GM21737 (cell line): ENCODE measurements around the gene MGAT4B.
A peak's percentile ranks its signal among the peaks of the same experiment; 100 is the strongest.

Experiments
- ATAC-seq: cut with Tn5 transposase; IDR thresholded peaks from one replicate; pipeline ENCODE4 v1.9.1; 2021; ENCODE audit warnings: mild to moderate bottlenecking, moderate library complexity; ENCODE audit not compliant: unreplicated experiment

MGAT4B gene

DNA sequence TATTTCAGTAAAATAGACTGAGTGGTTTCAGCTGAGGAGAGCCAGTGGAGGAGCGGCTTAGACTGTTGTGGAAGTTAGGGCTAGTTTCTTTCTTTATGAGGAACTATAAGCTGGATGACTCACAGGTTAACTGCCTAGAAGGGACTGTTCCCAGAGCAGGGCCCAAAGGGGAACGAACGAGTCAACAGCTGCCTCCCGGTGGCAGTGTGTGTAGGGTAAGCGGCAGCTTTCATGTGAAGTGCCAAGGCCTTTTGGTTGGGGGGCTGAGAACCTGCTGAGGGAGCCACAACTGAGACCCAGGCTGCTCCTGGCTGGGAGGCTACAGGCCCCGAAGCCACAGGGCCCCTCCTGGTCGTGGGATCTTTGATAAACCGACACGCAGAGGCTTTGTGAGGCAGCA lies 21.0 kb upstream of the MGAT4B start:
- ATAC-seq, result no peak

DNA sequence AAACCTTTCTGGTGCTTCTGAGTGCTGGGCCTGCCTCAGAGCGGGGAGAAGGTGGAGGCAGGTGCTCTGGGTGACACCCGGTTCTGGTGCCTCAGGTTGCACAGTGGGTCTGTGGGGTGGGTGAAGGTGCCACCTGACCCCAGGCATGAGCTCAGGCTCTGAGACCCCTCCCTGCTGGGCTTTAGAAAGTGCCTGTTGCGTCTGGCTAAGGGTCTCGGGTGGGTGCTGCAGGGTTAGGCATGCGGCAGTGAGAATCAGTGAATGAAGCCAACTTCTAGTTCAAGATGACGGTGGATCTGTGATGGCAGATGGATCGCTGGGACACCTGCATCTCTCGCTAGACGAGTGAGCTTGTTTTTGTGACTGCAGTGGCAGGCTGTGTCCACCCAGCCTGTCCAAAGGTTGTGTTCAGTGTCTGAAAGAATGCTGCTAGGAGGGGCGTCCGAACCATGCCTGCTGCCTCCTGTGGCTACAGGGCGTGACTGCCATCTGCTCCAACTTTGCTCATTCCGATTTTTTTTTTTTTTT lies 19.1 kb upstream of the MGAT4B start:
- ATAC-seq, result no peak

DNA sequence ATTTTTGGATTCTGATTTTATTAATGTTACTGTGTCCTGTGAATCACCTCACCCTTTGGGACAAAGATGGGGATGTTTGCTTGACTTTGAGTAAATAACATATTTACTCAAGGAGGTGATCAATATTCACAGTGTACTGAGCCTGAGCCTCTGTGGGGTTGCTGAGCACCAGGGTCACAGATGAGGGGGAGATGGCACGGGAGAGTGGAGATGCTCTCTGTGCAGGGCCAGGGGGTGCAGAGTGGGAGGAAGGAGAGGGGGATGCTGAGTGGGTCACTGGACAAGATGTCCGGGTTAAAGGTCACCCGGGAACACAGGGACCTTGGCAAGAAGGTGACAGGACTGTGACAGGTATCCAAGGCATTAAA lies 18.1 kb upstream of the MGAT4B start:
- no peak for ATAC-seq

DNA sequence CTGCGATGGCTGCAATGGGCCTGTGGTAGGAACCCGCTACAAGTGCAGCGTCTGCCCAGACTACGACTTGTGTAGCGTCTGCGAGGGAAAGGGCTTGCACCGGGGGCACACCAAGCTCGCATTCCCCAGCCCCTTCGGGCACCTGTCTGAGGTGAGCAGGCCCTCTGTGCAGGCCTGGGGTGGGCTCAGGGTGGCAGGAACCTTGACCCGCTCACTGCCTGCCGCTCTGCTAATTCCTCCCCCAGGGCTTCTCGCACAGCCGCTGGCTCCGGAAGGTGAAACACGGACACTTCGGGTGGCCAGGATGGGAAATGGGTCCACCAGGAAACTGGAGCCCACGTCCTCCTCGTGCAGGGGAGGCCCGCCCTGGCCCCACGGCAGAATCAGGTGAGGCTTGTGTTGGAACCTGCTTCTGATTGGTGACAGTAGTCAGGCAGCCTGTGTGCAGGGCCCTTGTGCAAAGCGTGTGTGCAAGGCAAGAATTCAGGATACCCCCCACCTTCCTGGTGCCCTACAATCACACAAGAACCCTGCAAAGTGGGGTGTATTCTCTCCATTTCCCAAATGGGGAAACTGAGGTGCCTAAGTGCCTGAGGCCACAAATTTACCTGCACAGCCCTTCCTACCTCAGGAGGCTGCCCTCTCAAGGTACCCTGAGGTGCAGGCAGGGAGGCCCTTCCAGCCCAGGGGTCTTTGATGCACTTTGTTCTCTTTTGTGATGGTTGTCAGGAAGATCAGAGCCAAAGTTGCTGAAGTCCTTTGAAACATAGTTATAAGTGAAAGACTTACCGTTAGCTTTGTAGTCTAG lies 17.5 kb upstream of the MGAT4B start:
- ATAC-seq, result no peak

DNA sequence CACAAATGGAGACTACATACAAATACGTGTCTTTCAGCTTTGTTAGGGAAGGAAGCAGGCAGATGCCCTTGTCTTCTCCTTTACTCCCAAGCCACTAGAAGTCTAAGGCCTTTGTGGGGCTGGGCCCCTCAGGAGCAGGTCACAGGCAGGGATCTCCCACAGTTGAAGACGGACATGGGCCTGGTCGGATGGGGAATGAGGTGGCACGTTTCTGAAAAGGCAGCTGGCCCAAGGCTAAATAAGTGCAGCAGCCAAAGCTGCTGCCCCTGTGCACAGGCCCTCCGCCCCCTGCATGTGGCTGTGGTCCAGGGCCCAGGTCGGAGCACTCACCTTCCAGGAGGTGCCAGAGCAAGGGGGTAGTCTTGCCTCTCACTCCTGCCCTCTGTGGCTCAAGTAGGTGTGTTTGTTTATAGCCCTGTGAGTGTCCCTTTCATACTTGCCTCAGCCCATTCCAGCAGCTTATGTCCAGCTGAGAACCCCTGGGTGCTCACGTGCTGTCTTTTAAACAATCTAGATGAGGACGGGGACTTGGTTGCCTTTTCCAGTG lies 15.9 kb upstream of the MGAT4B start:
- no peak for ATAC-seq

DNA sequence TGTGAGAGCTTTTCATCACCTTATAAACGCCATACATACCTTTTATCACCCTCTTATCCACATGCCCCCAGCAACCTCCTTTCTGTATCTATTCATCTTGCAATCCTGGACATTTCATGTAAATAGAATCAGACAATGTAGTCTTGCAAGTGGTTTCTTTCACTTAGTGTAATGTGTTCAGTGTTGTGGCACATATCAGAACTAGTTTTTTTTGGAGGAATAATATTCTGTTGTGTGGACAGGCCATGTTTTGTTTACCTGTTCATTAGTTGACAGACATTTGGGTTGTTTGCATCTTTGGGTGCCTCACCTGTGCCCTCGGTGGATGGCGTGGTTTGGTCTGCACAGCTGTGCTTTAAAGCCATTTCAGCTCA lies 15.4 kb upstream of the MGAT4B start:
- no peak for ATAC-seq

DNA sequence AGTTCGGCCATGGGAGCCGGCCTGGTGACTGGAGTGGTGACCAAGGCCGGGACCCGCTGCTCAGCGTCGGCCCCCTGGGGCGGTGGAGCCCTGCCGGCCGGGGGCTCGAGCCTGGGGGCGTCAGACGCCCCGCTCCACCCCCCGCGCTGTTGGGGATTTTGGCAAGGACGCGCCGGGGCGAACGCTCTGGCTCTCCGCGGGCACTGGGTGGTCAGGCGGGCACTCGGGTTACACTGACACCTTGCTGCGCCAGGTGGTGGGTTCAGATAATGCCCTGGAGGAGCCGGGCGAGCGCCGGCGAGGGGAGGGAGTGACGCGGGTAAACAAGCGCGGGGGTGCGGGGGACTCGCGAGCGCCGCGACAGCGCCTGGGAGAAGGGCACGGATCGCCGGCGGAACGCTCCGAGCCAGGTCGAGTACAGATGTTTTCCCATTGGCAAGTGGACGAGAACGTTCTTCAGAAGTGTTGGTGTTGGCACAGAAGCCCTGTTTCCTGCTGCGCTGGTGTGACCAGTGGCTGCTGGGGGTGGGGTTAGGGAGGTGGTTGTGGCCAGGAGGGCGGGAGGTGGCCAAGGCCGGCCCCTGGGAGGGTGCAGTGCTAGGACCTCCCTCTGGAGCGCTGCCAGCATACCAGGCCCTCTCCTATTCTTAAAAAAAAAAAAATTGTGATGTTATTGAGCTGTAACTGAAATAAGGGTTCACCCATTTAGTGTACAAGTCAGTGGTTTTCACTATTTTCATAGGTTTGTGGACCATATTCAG lies 14.8 kb upstream of the MGAT4B start:
- ATAC-seq, result peak; percentile 41

DNA sequence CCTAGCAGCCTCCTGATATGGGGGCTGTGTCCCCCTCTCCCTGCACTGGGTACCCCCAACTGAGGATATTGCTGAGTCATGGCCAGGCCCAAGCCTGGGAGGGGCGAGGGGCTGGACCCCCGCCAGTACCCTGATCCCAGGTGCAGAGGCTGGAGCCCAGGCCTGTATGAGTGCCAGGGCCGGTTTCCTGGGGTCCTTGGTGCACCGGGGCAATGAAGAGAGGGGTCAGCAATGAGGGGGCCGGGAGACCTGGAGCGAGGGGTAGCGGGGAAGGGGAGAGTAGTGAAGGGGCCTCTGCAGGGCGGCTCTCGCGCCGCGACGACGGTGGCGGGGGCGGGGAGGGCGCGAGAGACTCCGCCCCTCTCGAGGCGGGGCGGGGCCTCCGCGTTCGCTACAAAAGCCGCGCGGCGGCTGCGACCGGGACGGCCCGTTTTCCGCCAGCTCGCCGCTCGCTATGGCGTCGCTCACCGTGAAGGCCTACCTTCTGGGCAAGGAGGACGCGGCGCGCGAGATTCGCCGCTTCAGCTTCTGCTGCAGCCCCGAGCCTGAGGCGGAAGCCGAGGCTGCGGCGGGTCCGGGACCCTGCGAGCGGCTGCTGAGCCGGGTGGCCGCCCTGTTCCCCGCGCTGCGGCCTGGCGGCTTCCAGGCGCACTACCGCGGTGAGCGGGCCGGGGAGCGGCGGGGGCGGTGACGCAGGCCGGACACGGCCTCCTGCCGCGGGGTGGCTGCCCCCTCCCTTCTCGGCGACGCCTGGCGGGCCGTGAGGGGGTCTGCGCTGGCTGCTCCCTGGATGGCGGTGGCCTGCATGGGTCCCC lies 14.0 kb upstream of the MGAT4B start, which contains the start of gene SQSTM1:
Gene SQSTM1, plus strand, starts transcription at position 423 of the 815 bp plus-strand sequence. Its CDS starts 32 bp downstream, at position 455.
- peak; percentile 35 for ATAC-seq

DNA sequence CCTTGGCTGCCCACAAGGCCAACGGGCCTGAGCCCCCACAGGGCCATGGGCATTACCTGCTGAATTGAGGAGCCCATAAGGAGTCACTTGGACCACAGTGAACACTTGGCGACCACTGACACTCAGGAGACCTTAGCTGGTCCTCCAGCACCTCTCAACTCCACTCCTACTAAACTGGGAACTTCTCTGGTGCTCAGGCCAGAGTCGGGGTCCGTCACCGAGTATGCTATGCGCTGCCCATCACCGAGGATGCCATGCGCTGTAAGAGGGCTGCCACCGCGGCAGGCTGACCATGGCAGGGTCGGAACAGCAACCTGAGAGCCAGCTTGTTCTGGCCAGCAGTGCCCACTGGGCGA lies 13.4 kb upstream of the MGAT4B start:
- no peak for ATAC-seq

DNA sequence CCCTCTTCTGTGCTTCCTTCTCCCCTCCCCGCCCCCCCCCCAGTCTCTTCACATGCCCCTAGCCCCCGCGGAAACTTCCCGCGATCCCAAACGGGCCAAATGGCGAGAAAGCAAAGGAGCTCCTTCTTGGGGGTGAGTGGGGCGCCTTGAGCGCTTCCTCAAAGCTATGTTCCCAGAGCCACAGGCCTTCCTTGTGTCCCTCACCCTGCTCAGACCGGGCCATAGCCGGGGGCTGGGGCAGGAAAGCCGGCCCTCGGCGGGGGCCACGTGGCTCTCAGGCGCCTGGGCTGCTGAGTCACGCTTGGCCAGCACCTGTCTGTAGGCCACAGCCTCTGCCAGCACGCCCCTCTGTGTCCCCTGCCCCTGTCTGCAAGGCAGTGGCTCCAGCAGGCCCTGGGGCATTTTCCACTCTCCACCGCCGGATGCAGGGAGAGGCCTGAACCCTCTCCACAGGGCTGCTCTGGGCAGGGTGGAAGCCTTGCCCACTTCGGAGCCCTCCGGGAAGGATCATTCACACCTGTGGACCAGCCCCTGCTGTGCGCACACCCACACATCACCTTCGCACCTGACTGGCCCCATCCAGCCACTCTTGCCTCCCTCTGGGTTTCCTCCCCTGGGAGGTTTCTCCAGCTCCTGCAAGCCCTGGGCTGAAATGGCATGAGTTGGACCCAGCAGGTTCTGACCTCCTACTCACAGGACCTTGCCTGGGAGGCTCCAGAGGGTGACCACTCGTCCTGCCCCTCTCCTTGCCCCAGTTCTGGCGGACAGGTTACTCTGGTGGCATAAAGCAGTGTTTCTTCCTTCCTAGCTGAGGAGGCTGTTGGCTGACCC lies 12.8 kb upstream of the MGAT4B start:
- ATAC-seq, result no peak

DNA sequence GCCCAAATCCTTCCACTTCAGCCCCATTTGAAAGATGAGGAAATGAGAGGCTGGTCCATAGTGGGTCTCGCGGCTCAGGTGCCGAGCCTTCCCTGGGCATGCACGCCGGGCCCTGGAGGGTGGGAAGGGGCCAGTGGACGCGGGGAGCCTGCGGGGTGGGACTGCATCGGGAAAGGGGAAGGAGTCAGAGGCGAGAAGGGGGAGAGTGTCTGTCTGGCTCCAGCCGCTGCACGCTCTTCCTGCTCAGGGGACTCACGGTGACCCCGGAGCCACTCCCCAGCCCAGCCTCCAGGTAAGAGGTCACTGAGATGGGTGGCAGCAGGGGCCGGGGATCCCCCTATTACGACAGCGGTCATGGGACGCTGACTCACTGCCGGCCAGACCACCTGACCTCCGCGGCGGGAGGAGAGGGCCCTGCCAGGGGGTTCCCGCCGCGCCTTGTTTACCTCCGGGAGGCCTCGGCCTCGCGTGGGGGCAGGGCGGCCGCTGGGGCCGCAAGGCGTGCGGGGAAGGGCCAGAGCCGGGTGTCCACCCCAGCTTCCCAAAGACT lies 12.2 kb upstream of the MGAT4B start:
- peak; percentile 56 for ATAC-seq

DNA sequence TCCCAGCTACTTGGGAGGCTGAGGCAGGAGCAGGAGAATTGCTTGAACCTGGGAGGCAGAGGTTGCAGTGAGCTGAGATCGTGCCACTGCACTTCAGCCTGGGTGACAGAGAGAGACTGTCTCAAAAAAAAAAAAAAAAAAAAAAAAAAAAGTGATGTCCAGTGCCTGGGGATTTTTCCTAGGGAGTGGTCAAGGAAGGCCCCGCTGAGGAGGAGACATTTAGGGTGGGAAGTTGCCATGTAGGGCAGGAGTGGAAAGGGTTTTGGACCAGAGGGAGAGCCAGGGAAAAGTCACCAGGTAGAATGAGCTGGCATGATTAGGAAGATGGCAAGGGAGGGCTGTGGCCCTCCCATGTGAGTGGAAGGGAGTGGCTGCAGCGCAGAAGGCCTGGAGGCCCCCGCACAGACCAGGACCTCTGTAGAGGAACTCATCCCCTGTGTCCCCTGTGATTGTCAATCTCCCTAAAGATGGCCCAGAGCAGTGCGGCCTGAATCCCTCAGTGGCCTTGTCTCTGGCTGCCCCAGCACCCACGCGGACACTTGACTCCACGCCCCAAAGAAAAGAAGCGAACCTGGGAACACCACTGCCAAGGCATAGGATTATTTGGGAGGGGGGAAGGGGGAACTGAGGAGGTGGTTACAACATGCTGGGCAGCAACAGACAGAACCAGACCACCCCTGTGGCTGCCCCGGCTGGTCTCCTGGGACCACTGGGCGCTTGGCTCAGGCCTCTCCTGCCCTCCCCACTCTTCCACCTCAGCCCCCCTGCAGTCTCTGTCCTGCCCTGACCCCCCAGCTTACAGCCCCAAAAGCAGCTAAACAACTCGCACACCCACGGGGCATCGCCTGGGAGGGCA lies 11.5 kb upstream of the MGAT4B start:
- no peak for ATAC-seq

DNA sequence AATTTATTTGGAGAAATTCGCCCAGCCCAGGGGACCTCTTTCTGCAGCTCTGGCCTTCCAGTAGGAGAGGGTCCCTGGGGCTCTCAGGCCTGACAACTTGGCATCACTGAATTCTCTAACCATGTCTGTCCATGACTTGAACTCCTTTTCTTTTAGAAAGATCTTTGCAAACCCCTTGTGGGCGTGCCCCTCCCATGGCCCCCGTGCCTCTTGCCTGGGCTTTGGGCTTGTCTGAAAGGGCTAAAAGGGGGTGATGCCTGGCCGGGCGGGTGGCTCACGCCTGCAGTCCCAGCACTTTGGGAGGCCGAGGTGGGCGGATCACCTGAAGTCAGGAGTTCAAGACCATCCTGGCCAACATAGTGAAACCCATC lies 10.8 kb upstream of the MGAT4B start:
- ATAC-seq, result no peak

DNA sequence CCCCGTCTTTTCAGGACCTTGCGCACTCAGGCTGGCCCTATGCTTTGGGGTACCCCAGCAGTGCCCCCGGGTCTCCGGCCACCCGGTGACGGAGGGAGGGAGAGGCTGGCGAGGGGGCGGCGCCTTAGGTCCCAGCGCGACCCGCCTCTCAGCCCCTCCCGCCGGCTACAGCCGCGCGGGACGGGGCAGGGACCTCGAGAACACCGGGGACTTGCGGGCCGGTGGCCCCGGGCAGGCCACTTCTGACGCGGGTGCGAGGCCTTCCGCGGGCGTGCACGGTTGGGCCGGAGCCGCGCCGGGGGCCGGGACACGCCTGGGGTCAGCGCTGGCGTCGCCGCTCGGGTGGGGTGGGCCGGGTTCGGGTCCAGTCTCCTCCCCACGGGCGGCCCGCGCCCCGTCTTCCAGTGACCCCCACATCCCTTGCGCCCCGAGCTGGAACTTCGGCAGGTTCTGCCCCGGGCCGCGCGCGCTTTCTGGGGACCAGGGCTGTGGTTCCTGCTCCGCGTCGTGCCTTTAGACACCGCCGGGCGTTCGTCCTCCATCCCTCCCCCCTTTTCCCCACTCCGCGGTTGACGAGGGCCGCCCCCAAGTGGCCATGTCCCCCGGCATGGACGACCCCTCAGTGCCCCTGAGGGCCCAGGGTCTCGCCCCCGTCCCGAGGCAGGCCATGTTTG lies 10.3 kb upstream of the MGAT4B start:
- ATAC-seq, result no peak

DNA sequence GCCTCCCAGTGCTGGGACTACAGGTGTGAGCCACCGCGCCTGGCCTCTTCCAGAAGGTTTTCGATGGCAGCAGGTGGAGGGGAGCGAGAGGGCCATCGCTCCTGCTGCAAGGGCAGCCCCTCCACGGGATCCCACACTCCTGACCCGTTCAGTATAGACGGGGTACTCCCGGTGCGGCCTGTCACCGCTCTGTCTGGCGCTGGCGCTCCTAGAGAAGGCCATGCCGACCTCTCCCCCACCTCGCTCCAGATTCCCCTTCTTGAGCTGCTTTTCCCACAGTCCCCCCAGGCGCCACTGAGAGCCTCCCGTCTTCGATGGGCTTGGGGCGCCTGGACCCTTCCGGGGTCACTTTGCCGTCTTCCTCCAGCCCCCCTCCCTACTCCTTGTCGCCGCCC lies 9.7 kb upstream of the MGAT4B start:
- no peak for ATAC-seq

DNA sequence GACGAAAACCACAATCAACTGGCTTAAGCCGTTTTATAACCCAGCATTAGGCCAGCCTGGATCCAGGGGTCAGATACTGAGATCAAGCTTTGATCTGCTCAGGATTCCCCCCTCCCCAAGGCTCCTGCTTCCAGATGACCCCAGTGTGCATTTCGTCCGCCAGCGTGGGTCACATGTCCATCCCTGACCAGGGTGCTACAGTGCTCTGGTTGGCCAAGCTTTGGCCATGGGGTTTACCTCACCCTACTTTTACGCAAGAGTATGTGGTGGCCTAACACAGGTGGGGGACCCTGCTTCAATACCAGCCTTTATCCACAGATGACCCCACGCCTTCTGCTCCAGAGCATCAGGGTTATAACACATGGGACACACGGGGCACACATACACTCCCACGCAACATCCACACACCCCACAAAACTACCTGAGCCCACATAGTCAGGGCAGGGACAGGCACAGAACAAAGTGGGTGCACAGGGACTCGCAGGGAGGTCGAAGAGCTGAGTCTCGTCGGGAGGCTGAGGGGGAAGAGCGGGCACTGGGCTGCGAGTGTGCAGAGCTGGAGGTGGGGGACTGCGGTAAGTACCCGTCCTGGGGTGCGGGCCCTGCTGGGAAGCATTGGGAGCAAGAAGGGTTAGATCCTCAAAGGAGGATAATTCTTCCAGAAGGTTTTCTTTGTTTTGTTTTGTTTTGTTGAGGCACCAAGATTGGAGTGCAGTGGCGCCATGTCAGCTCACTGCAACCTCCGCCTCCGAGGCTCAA lies 9.0 kb upstream of the MGAT4B start:
- no peak for ATAC-seq

DNA sequence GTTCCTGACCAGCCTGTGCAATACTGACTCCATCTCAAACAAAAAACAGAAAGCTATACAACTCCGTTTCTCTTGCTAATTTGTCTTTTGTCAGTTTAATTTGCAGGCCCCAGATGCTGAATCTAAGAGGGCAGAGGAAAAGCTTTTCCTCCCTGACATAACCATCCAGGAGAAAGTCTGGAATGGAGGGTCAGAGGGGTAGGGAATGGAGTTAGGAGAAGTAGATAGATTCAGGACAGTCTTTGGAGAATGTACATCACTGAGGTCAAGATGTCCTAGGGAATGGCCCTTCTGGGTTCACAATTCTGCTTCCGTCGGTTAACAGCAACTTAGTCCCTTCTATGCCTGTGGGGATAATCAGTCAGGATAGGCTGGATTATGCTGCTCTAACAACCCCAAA lies 7.4 kb upstream of the MGAT4B start:
- no peak for ATAC-seq
